HG03159 (cell line): ENCODE measurements around the gene SLC23A3.

ENCODE experiments used
- ATAC-seq: cut with Tn5 transposase; IDR thresholded peaks from one replicate; pipeline ENCODE4 v1.9.1; 2021; ENCODE audit warnings: mild to moderate bottlenecking, moderate library complexity; ENCODE audit not compliant: unreplicated experiment

SLC23A3 gene

GRCh38 chr2:219116776-219117646 is 52.8 kb downstream of the SLC23A3 start:
- no peak for ATAC-seq

GRCh38 chr2:219112651-219113338 is 57.0 kb downstream of the SLC23A3 start:
- no peak for ATAC-seq

- ATAC-seq: no peak
Observed at GRCh38 chr2:219112062-219112406, 57.8 kb downstream of the SLC23A3 start.
